Fibroblast of skin of back (primary cell): ENCODE data around the gene SPP2.

Experiments
- DNase-seq: peaks from one replicate; pipeline ENCODE4 v3.0.0-alpha.2; 2013

Gene SPP2

GRCh38 chr2:234038076-234038802, 12.3 kb upstream of the SPP2 start:
- no peak for DNase-seq

GRCh38 chr2:234044157-234044556, 6.3 kb upstream of the SPP2 start:
- DNase-seq: peak; percentile 69

GRCh38 chr2:234046521-234046920, 4.0 kb upstream of the SPP2 start:
- DNase-seq: no peak

- no peak for DNase-seq
Observed at GRCh38 chr2:234047361-234047760, 3.1 kb upstream of the SPP2 start.

GRCh38 chr2:234048049-234048448, 2.5 kb upstream of the SPP2 start:
- DNase-seq: no peak

- DNase-seq: no peak
Observed at GRCh38 chr2:234051374-234052070, 1.0 kb downstream of the SPP2 start.

GRCh38 chr2:234058881-234059280, 8.4 kb downstream of the SPP2 start:
- no peak for DNase-seq

GRCh38 chr2:234060236-234060635, 9.7 kb downstream of the SPP2 start:
- no peak for DNase-seq

- no peak for DNase-seq
Observed at GRCh38 chr2:234061624-234062257, 11.2 kb downstream of the SPP2 start.

- DNase-seq: no peak
Observed at GRCh38 chr2:234066587-234066986, 16.1 kb downstream of the SPP2 start.

GRCh38 chr2:234071664-234072063, 21.2 kb downstream of the SPP2 start:
- no peak for DNase-seq

GRCh38 chr2:234072454-234072853, 22.0 kb downstream of the SPP2 start:
- DNase-seq: no peak

GRCh38 chr2:234074751-234075517, 24.4 kb downstream of the SPP2 start:
- no peak for DNase-seq

GRCh38 chr2:234075518-234075915, 25.0 kb downstream of the SPP2 start:
- DNase-seq: no peak

- no peak for DNase-seq
Observed at GRCh38 chr2:234075947-234076346, 25.4 kb downstream of the SPP2 start.

GRCh38 chr2:234076451-234076850, 25.9 kb downstream of the SPP2 start:
- DNase-seq: no peak

- DNase-seq: no peak
Observed at GRCh38 chr2:234078129-234078528, 27.6 kb downstream of the SPP2 start.

GRCh38 chr2:234081970-234082822, 31.7 kb downstream of the SPP2 start:
- no peak for DNase-seq

- no peak for DNase-seq
Observed at GRCh38 chr2:234083572-234084348, 33.3 kb downstream of the SPP2 start.

- no peak for DNase-seq
Observed at GRCh38 chr2:234091432-234091879, 41.0 kb downstream of the SPP2 start.

GRCh38 chr2:234091883-234092282, 41.4 kb downstream of the SPP2 start:
- DNase-seq: no peak
